ENCODE data around the gene SHISAL1. TPM values are rescaled to one million over a fixed set of nuclear protein-coding genes. Genes with fewer than 3 reads are reported as not detected.

The SHISAL1 gene
- total and polyA plus RNA-seq, 10 of the 15 experiments (the other 5 are each of a cell fraction or from before 2014, with no cell fraction given): not detected

- no peak for TF ChIP-seq IRF5 (IDR thresholded peaks at IDR 0.05; ENCODE audit: borderline replicate concordance)
Observed at GRCh38 chr22:44335066-44335839, 22.5 kb upstream of the SHISAL1 start (continued).

GRCh38 chr22:44333847-44334635 lies 21.3 kb upstream of the SHISAL1 start:
- in situ Hi-C loops (cut with MboI): no loop called here
- no TSS peak for BruUV-seq (replicated peaks)
- Histone ChIP-seq H3K9me3 (replicated peaks; ENCODE audit: control insufficient read depth, insufficient read depth, low read length) (no peaks in the 10 kb centered on the region), H3K79me2 (ENCODE audit: control insufficient read depth, insufficient read depth, low read length) (no peaks in the 10 kb centered on the region), H2AFZ (ENCODE audit: control insufficient read depth, low read depth, low read length) (no peak overlapping the region), H3K36me3 (ENCODE audit: control insufficient read depth in 2 of 2, insufficient read depth in 2 of 2, low read length in 1 of 2) (no peaks in the 10 kb centered on the region), H3K9ac (ENCODE audit: control insufficient read depth, insufficient read depth, low read length) (no peak overlapping the region), H3K4me3 (no peak overlapping the region), H3K4me2 (ENCODE audit: control insufficient read depth, insufficient read depth) (no peak overlapping the region), H3K27me3 (replicated peaks in 1 of 2; ENCODE audit: control insufficient read depth in 2 of 2, insufficient read depth in 2 of 2, low read length in 1 of 2) (peaks cover 11 to 15% of the 10 kb centered on the region in 2 experiments; a peak in 3 of 4 replicates), H3K4me1 (ENCODE audit: control insufficient read depth, insufficient read depth, low read length) (peaks cover 13% of the 10 kb centered on the region), H4K20me1 (ENCODE audit: control insufficient read depth, insufficient read depth) (no peaks in the 10 kb centered on the region), H3K27ac (ENCODE audit: control insufficient read depth, insufficient read depth) (no peak overlapping the region)
- ChIA-PET SMC1A (ENCODE audit: uncharacterized antibody, unreplicated experiment) (no interaction called here), RAD21 (ENCODE audit: unreplicated experiment) (no interaction called here), CTCF (no interaction called here), POLR2A (no interaction called here)
- FAIRE-seq (peak; percentile 74), ATAC-seq (no peak), DNase-seq (ENCODE audit: low read depth, low spot score) (no peak)
- intact Hi-C loops (cut with micrococcal nuclease; ENCODE audit: unreplicated experiment): no loop called here
- WGBS (ENCODE audit: insufficient coverage, insufficient replicate concordance, low lambda C conversion rate, missing lambda C conversion rate): 58% methylated on average over 13 of the region's 13 CpGs
- no peak for TF ChIP-seq MYC (IDR thresholded peaks at IDR 0.05; ENCODE audit: insufficient read depth, insufficient read length, insufficient replicate concordance, low read length, severe bottlenecking)
- no peak for TF ChIP-seq MYB (IDR thresholded peaks at IDR 0.05; ENCODE audit: borderline replicate concordance, low read depth, low read length)
- no peak for TF ChIP-seq IKZF1 (conservative IDR thresholded peaks at IDR 0.05)
- TF ChIP-seq MTA2 (IDR thresholded peaks at IDR 0.05; ENCODE audit: low read depth): no peak
- TF ChIP-seq HDGF (IDR thresholded peaks at IDR 0.05): no peak
- TF ChIP-seq HSF1 (IDR thresholded peaks at IDR 0.05; ENCODE audit: low read depth, low read length): no peak
- no peak for TF ChIP-seq RAD51 (IDR thresholded peaks at IDR 0.05)
- no peak for TF ChIP-seq ZBTB4 (CRISPR knock-in tag; IDR thresholded peaks at IDR 0.05)
- no peak for TF ChIP-seq REST (IDR thresholded peaks at IDR 0.05; ENCODE audit: low read depth, low read length)

Measured in GM12878 (cell line).